Stomach (tissue), 9 donors: ENCODE measurements around the gene CHMP4B. TPM values are rescaled to one million over a fixed set of nuclear protein-coding genes. Genes with fewer than 3 reads are reported as not detected.
A peak's percentile ranks its signal among the peaks of the same experiment; 100 is the strongest.

ENCODE experiments used
- DNase-seq, 2 donors: peaks; one replicate each; pipeline versions ENCODE4 v3.0.0 to v3.0.0-alpha.2; 2013 to 2019
- H3K27ac ChIP-seq, 5 donors: fragments of 200-600 bp in 4 of 5; sonication (generic) in 4 of 5; one replicate each; pipeline ENCODE4 v1.5.1; 2013 to 2019; ENCODE audit warnings: mild to moderate bottlenecking in 1 of 5, moderate library complexity in 1 of 5
- H3K27me3 ChIP-seq, 3 donors: fragments of 200-600 bp; sonication (generic); one replicate each; pipeline ENCODE4 v1.5.1; 2017 to 2019; ENCODE audit warnings: mixed run types in 1 of 3
- H3K36me3 ChIP-seq, 4 donors: fragments of 200-600 bp; sonication (generic); 1 replicate in 3 of 4; 2 replicates in 1 of 4; pipeline ENCODE4 v1.5.1; 2016 to 2019
- H3K4me1 ChIP-seq, 4 donors: fragments of 200-600 bp; sonication (generic); one replicate each; pipeline ENCODE4 v1.5.1; 2016 to 2019
- H3K4me3 ChIP-seq, 4 donors: fragments of 200-600 bp; sonication (generic) in 3 of 4; one replicate each; pipeline ENCODE4 v1.5.1; 2016 to 2019; ENCODE audit warnings: mild to moderate bottlenecking in 1 of 4
- H3K9me3 ChIP-seq, 4 donors: fragments of 200-600 bp; sonication (generic); one replicate each; pipeline ENCODE4 v1.5.1; 2016 to 2019
- CTCF ChIP-seq, 7 experiments: fragments of 450-650 bp in 4 of 7; fragments of 200-600 bp in 3 of 7; sonication (generic) in 3 of 7; IDR thresholded peaks; one replicate each; pipeline ENCODE4 v1.5.1; 2016 to 2019; ENCODE audit warnings: antibody characterized with exemption in 7 of 7, control low read depth in 2 of 7, mild to moderate bottlenecking in 1 of 7
- EP300 ChIP-seq: sonication (generic); formaldehyde crosslinking; IDR thresholded peaks from one replicate; pipeline ENCODE4 v1.6.1; 2017; ENCODE audit warnings: antibody characterized with exemption
- POLR2A ChIP-seq, 4 donors: fragments of 450-650 bp; IDR thresholded peaks; one replicate each; pipeline ENCODE4 v1.6.1; 2016; ENCODE audit warnings: antibody characterized with exemption in 4 of 4, control low read depth in 2 of 4, mild to moderate bottlenecking in 1 of 4, moderate library complexity in 1 of 4
- POLR2AphosphoS5 ChIP-seq, 3 donors: sonication (generic); formaldehyde crosslinking; IDR thresholded peaks; one replicate each; pipeline ENCODE4 v1.6.1; 2016; ENCODE audit warnings: antibody characterized with exemption in 3 of 3
- WGBS, 5 donors: extraction: QIAGEN DNeasy Blood & Tissue Kit in 3 of 5; methylation state at CpG; one replicate each; pipeline versions ENCODE4 v1.1.5 to v1.1.7; 2013 to 2018; 5-methylcytosine and 5-hydroxymethylcytosine counted together
- intact Hi-C: fragments of 100-400 bp; cut with DNase I; formaldehyde crosslinking; loops from one replicate; pipeline ENCODE4 v1.15.1; 2023; ENCODE audit warnings: low total_unique reads
- polyA plus RNA-seq, 3 donors: library from polyadenylated mRNA; stranded (reverse); fragments of 200-250 nt; gene quantifications; one replicate each; pipeline ENCODE4 v1.2.3, GENCODE V29; 2013
- total RNA-seq, 5 donors: library from RNA; depleted of rRNA; stranded (reverse); fragments of >200 nt; gene quantifications; one replicate each; pipeline versions ENCODE4 v1.1.0 to v1.2.3, GENCODE V29; 2014 to 2016
- donor health status: healthy with polysubstance abuse.
- donor health status: Bipolar disorder and iron deficiency.
- donor health status: healthy.

CHMP4B gene
- total and polyA plus RNA-seq, 8 donors, result 48.4 to 166 (median 98.5) TPM

DNA sequence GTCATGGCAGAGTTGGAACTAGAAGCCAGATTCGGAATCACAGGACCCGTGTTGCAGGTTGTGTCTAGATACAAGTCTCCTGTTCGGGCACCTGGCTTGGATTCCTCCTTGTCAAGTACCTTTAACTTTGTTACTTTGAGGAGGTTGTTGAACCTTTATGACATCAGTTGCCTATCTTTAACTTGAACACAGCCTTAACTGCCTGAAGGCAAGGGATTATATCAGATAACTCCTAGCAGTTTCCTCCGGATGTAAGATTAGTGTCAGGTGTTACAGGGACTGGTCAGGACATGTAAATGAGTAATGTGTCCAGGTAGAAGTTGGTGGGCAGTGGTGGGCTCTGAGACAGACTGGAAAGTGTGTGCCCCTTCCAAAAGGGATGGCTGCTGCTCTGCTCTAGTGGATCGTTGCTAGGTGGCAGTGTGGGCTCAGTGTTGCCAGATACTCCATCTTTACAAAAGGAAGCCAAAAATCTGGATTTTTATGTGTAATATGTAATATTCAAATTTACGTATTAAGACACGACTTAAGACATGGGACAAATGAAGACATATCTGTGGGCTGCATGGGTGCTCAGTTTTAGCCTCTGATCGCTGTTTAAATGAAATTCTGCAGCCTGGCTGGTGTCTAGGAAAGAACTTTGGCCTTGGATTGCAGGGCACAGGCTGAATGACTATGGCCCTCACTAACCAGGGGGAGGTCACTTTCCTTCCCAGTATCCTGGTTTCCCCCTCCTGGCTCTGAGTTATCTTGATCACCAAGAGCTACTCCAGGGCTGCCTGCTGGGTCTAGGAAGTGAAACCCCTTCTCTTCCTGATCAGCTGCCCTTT lies 27.1 kb downstream of the CHMP4B start:
- Histone ChIP-seq H3K36me3 (peaks cover 0 to 5% (median 0%) of the 10 kb centered on the region in 4 donors), H3K4me3 (no peak overlapping the region), H3K9me3 (no peaks in the 10 kb centered on the region), H3K27me3 (no peaks in the 10 kb centered on the region), H3K27ac (peak overlapping the region in 4 of 5 donors; percentile 6 to 49 (median 14)), H3K4me1 (peaks cover 84 to 91% (median 87%) of the 10 kb centered on the region in 4 donors)
- WGBS, 5 donors, result 60 to 82% (median 76%) methylated on average over 8 of the region's 8 CpGs
- intact Hi-C loops, result no loop called here
- TF ChIP-seq POLR2A (IDR thresholded peaks at IDR 0.05) (no peak), POLR2AphosphoS5 (IDR thresholded peaks at IDR 0.05) (no peak), CTCF (IDR thresholded peaks at IDR 0.05) (no peak), EP300 (no peak)
- no peak for DNase-seq

DNA sequence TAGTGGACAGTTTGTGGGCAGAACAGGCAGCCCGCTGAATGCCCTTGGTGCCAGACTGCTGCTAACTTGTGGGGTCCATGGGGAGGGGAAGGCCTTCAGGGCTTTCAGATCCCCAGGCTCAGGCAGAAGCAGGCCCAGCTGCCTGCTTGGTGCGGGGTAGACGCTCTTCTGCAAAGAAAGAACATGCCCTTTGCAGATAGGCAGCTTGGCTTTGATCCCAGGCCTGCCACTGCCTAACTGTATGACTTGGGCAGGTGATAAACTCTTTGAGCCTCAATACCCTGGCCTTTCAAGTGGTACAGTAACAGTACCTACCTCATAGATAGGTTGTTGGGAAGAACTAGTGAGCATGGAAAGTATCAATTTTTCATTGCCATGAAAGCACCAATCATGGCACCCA lies 28.4 kb downstream of the CHMP4B start:
- peaks cover 0 to 4% (median 0%) of the 10 kb centered on the region in 4 donors for H3K36me3 ChIP-seq
- H3K9me3 ChIP-seq, result no peaks in the 10 kb centered on the region
- WGBS, 5 donors, result 41 to 64% (median 54%) methylated on average over 3 of the region's 3 CpGs
- no peak for TF ChIP-seq POLR2A (IDR thresholded peaks at IDR 0.05)
- TF ChIP-seq POLR2AphosphoS5 (IDR thresholded peaks at IDR 0.05), result peak in 1 of 3 donors; percentile 53
- no peak for TF ChIP-seq CTCF (IDR thresholded peaks at IDR 0.05)
- peak overlapping the region in 2 of 5 donors; percentile 1 to 6 for H3K27ac ChIP-seq
- intact Hi-C loops, result no loop called here
- H3K27me3 ChIP-seq, result no peaks in the 10 kb centered on the region
- peak; percentile 55 to 83 for DNase-seq
- H3K4me3 ChIP-seq, result no peak overlapping the region
- peaks cover 85 to 93% (median 90%) of the 10 kb centered on the region in 4 donors for H3K4me1 ChIP-seq

DNA sequence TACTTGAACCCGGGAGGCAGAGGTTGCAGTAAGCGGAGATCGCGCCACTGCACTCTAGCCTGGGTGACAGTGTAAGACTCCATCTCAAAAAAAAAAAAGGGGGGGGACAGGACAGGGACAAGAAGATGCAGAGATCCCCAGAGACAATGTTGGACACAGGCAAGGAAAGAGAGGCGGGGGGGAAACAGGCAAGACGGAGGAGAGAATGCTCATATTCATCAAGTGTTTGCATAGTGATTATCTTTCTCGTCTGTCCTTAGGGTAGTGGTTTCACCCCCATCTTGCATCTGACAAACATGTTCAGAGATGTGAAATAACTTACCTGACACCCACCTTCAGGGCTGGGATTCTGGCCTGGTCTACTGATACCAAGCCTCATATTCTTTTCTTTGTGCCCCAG lies 29.0 kb downstream of the CHMP4B start:
- 82 to 89% (median 86%) methylated on average over 7 of the region's 7 CpGs for WGBS, 5 donors
- Histone ChIP-seq H3K27ac (no peak overlapping the region), H3K4me3 (no peak overlapping the region), H3K27me3 (no peaks in the 10 kb centered on the region), H3K9me3 (no peaks in the 10 kb centered on the region), H3K4me1 (peaks cover 85 to 97% (median 93%) of the 10 kb centered on the region in 4 donors), H3K36me3 (no peaks in the 10 kb centered on the region)
- DNase-seq, result no peak
- intact Hi-C loops, result no loop called here
- TF ChIP-seq CTCF (IDR thresholded peaks at IDR 0.05) (no peak), POLR2AphosphoS5 (IDR thresholded peaks at IDR 0.05) (no peak), POLR2A (IDR thresholded peaks at IDR 0.05) (no peak), EP300 (no peak)

DNA sequence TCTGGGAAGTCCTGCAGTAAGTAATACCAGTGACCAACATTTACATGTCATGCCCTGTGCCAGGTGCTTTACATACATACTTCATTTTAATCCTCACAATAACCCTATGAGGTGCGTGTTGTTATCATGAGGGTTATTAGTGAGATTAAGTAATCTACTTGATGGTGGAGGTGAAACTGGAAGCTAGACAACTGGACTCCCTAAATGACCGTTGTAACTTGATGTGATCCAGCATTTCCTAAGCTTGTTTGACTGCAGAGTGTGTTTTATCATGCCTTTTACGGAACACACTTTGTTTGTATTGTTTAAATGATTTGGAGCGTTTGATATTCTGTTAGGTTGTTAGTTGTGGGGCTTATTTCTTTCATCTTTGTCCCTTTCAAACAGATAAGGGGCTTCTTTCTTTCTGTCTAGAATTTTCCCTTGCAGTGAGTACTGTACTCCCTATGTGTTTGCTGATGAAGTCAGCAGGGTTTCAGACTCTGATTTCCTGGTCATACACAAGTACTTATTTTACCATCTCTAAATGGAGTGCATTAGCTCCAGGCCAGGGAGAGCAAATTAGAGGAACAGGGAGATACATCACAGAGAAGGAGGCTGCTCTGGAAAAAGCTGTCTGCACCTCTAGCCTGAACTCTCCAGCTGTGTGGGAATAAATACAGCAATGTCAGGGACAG lies 29.7 kb downstream of the CHMP4B start:
- intact Hi-C loops, result no loop called here
- Histone ChIP-seq H3K4me3 (no peak overlapping the region), H3K9me3 (no peaks in the 10 kb centered on the region), H3K36me3 (no peaks in the 10 kb centered on the region), H3K27me3 (no peaks in the 10 kb centered on the region), H3K27ac (peak overlapping the region in 2 of 5 donors; percentile 9 to 21), H3K4me1 (peaks cover 81 to 100% (median 91%) of the 10 kb centered on the region in 4 donors)
- TF ChIP-seq CTCF (IDR thresholded peaks at IDR 0.05) (no peak), POLR2AphosphoS5 (IDR thresholded peaks at IDR 0.05) (no peak), POLR2A (IDR thresholded peaks at IDR 0.05) (no peak), EP300 (no peak)
- peak in 1 of 2 donors; percentile 45 for DNase-seq
- 19 to 31% (median 26%) methylated on average over 4 of the region's 4 CpGs for WGBS, 5 donors
